ENCODE data around the gene CFAP299.

The CFAP299 gene

DNA sequence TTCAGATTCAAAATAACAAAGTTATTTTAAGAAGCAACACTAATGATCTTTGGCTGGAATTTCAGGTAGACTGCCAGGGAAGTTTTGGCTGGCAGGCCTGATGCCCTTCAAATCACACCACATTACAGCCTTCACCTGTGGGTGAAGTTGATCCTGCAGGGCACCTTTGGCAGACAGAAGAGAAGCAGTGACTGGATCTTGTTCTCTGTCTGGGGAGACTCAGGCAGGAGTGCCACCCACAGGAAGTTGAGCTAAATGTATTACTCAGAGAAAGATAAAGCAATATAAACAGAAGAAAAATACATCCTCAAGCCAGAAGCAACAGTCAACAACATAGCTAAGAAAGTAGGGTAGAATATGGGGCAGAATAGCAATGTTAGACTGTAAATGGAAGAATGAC, 12.8 kb upstream of the CFAP299 start:
- H2AFZ ChIP-seq (ENCODE audit: low read depth, low read length, severe bottlenecking): no peak overlapping the region
- TF ChIP-seq EZH2phosphoT487 (conservative IDR thresholded peaks at IDR 0.05; ENCODE audit: low read length): no peak
- TF ChIP-seq, protein P1, sequence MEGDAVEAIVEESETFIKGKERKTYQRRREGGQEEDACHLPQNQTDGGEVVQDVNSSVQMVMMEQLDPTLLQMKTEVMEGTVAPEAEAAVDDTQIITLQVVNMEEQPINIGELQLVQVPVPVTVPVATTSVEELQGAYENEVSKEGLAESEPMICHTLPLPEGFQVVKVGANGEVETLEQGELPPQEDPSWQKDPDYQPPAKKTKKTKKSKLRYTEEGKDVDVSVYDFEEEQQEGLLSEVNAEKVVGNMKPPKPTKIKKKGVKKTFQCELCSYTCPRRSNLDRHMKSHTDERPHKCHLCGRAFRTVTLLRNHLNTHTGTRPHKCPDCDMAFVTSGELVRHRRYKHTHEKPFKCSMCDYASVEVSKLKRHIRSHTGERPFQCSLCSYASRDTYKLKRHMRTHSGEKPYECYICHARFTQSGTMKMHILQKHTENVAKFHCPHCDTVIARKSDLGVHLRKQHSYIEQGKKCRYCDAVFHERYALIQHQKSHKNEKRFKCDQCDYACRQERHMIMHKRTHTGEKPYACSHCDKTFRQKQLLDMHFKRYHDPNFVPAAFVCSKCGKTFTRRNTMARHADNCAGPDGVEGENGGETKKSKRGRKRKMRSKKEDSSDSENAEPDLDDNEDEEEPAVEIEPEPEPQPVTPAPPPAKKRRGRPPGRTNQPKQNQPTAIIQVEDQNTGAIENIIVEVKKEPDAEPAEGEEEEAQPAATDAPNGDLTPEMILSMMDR (IDR thresholded peaks at IDR 0.05; ENCODE audit: insufficient read depth, low read length, poor library complexity, severe bottlenecking): no peak
- H3K4me2 ChIP-seq (ENCODE audit: low read depth, low read length, poor library complexity, severe bottlenecking): no peak overlapping the region

DNA sequence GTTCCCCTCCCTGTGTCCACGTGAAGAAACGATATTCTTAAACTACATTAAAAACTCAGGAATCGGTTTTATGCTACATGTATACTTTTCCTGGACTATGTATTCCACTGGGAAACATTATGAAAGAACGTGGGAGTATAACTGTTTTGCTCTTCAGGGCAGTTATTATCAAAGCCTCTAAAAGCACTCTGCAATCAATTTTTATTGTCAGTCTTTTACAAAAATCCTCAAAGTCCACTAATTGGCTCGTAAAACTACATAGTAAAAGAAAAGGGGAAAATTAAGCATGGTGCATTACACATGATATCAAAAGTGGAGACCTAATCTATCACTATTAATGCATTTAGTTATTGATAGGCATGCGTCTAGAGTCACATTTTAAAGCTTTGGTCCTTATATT, 11.4 kb upstream of the CFAP299 start:
- Histone ChIP-seq H3K9ac (ENCODE audit: low read length) (no peak overlapping the region), H3K4me3 (ENCODE audit: insufficient read depth, low read length, poor library complexity, severe bottlenecking) (no peak overlapping the region), H3K79me2 (ENCODE audit: insufficient read depth, low read length) (no peaks in the 10 kb centered on the region), H2AFZ (ENCODE audit: low read depth, low read length, severe bottlenecking) (no peak overlapping the region), H3K4me2 (ENCODE audit: low read depth, low read length, poor library complexity, severe bottlenecking) (no peak overlapping the region), H3K36me3 (ENCODE audit: low read length) (no peaks in the 10 kb centered on the region), H3K27ac (ENCODE audit: low read depth, low read length) (no peak overlapping the region), H3F3A (ENCODE audit: insufficient read depth) (no peaks in the 10 kb centered on the region), H3K27me3 (ENCODE audit: low read length) (no peaks in the 10 kb centered on the region), H3K9me3 (ENCODE audit: insufficient read depth, low read length) (no peaks in the 10 kb centered on the region), H4K20me1 (ENCODE audit: low read depth, low read length) (no peaks in the 10 kb centered on the region), H3K9me2 (replicated peaks; ENCODE audit: insufficient read depth, low read length) (no peaks in the 10 kb centered on the region)
- no peak for TF ChIP-seq EZH2phosphoT487 (conservative IDR thresholded peaks at IDR 0.05; ENCODE audit: low read length)
- TF ChIP-seq, protein P1 (IDR thresholded peaks at IDR 0.05; ENCODE audit: insufficient read depth, low read length, poor library complexity, severe bottlenecking): no peak

More for the DNA sequence above, 12.8 kb upstream of the CFAP299 start:
- Histone ChIP-seq H3F3A (ENCODE audit: insufficient read depth) (no peaks in the 10 kb centered on the region), H3K36me3 (ENCODE audit: low read length) (no peaks in the 10 kb centered on the region), H3K9ac (ENCODE audit: low read length) (no peak overlapping the region), H3K79me2 (ENCODE audit: insufficient read depth, low read length) (no peaks in the 10 kb centered on the region), H4K20me1 (ENCODE audit: low read depth, low read length) (no peaks in the 10 kb centered on the region), H3K27me3 (ENCODE audit: low read length) (no peaks in the 10 kb centered on the region), H3K27ac (ENCODE audit: low read depth, low read length) (no peak overlapping the region), H3K4me3 (ENCODE audit: insufficient read depth, low read length, poor library complexity, severe bottlenecking) (no peak overlapping the region), H3K9me2 (replicated peaks; ENCODE audit: insufficient read depth, low read length) (no peaks in the 10 kb centered on the region), H3K9me3 (ENCODE audit: insufficient read depth, low read length) (no peaks in the 10 kb centered on the region)

DNA sequence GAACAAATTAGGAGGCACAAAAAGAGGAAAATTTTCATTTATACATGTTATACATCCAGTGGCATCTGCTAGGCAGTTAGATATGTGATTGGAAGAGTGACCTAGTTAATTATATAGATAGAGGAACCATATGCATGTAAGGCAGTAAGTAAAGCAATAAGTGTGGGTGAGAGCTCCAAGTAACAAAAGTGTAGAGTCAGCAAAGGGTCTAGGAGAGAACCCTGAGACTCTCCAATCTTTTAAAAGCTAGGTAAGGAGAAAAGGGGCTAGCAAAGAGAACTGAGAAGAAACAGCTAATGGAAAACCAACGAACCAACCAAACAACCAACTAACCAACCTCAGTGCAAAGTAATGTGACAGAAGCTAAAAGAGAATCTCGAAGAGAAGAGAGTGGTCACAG, 3.8 kb upstream of the CFAP299 start:
- TF ChIP-seq EZH2phosphoT487 (conservative IDR thresholded peaks at IDR 0.05; ENCODE audit: low read length): no peak
- TF ChIP-seq, protein P1 (IDR thresholded peaks at IDR 0.05; ENCODE audit: insufficient read depth, low read length, poor library complexity, severe bottlenecking): no peak
- Histone ChIP-seq H2AFZ (ENCODE audit: low read depth, low read length, severe bottlenecking) (no peak overlapping the region), H4K20me1 (ENCODE audit: low read depth, low read length) (no peaks in the 10 kb centered on the region), H3K9me3 (ENCODE audit: insufficient read depth, low read length) (no peaks in the 10 kb centered on the region), H3K36me3 (ENCODE audit: low read length) (no peaks in the 10 kb centered on the region), H3K9me2 (replicated peaks; ENCODE audit: insufficient read depth, low read length) (no peaks in the 10 kb centered on the region), H3K9ac (ENCODE audit: low read length) (no peak overlapping the region), H3K27me3 (ENCODE audit: low read length) (no peaks in the 10 kb centered on the region), H3K27ac (ENCODE audit: low read depth, low read length) (no peak overlapping the region), H3K4me3 (ENCODE audit: insufficient read depth, low read length, poor library complexity, severe bottlenecking) (no peak overlapping the region), H3K4me2 (ENCODE audit: low read depth, low read length, poor library complexity, severe bottlenecking) (no peak overlapping the region), H3K79me2 (ENCODE audit: insufficient read depth, low read length) (no peaks in the 10 kb centered on the region), H3F3A (ENCODE audit: insufficient read depth) (no peaks in the 10 kb centered on the region)
